Measurements from ENCODE around the gene TUFM. TPM values are rescaled to one million over a fixed set of nuclear protein-coding genes. Genes with fewer than 3 reads are reported as not detected.

The TUFM gene
- total and polyA plus RNA-seq, 3 experiments from 2014 or later, result 146 to 347 (median 320) TPM

DNA sequence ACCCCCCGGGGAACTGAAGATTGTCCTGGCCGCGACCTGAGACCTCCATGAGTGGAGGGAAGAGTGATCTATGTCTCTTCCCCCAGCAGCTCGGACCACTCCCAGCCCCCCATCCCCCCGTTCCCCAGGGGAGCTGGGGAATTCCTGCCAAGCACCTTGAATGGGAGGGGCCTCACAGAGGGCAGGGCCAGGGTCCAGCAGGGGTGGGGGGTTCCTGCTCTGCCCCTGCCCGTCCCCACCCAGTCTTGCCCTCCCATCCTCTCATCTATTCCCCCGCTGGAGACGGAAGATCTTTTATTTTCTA lies 9.4 kb downstream of the TUFM start:
- H3K27ac ChIP-seq (ENCODE audit: low read depth, low read length), result no peak overlapping the region
- no peak overlapping the region for H3K4me3 Mint-ChIP-seq
- H3K27ac Mint-ChIP-seq, result no peak overlapping the region
- H3K9me3 ChIP-seq (ENCODE audit: low read length), result no peaks in the 10 kb centered on the region
- H3K9me3 Mint-ChIP-seq, result no peaks in the 10 kb centered on the region
- H3K4me1 Mint-ChIP-seq, result peaks cover 0 to 4% (median 0%) of the 10 kb centered on the region in 3 donors
- H3K27me3 ChIP-seq (ENCODE audit: insufficient read depth, low read length, poor library complexity, severe bottlenecking), result no peaks in the 10 kb centered on the region
- peaks cover 46% of the 10 kb centered on the region for H3K36me3 ChIP-seq (ENCODE audit: insufficient read depth, low read length)
- no peak overlapping the region for H3K4me3 ChIP-seq (ENCODE audit: low read length)
- peaks cover 19 to 74% (median 21%) of the 10 kb centered on the region in 3 donors for H3K36me3 Mint-ChIP-seq
- no peaks in the 10 kb centered on the region for H3K27me3 Mint-ChIP-seq
- H3K4me1 ChIP-seq (ENCODE audit: insufficient read depth, low read length), result no peaks in the 10 kb centered on the region
- DNase-seq, result no peak
- ChIA-PET CTCF (no interaction called here), POLR2A (interaction anchor here (0.9 kb wide), 1 partner anchor 14 kb away, joined by 6 read pairs; the partner anchor contains the start of gene ATXN2L)

DNA sequence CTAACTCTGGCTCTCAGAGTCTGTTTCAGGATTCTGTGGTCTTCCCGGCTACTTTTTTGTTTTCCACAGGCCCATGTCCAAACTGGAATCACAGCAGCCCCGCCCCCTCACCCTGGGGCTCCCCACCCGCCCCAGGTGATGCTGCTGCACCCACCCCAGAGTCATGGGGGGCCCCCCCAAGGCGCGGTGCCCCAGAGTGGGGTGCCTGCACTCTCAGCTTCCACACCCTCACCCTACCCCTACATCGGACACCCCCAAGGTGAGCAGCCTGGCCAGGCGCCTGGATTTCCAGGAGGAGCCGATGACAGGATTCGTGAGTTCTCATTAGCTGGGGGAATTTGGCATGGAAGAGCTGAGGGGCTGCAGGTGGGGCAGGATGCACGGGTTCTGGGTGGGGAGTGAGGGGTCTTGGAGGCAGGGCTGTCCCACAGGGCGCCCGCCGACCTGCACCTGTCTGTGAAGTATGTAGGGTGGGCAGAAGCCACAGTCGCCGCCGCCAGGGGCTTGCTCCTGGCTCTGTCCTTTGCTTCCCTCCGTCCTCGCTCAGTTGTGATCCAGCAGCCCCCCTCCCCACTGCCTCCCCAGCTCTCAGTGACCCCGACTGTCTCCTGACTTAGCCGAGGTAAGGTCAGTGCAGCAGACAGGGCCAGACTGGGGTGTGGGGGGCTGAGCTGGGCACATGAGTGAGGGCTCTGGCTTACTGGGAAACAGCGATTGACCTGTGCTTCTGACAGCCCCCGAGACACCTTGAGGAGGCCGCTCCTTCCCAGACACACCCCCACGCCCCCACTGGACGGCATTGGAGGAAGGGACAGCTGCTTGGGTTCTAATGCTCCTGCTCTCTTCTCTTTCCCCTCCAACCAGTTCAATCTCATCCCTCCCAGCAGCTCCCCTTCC lies 10.0 kb downstream of the TUFM start:
- Histone ChIP-seq H3K27ac (ENCODE audit: low read depth, low read length) (no peak overlapping the region), H3K27me3 (ENCODE audit: insufficient read depth, low read length, poor library complexity, severe bottlenecking) (no peaks in the 10 kb centered on the region), H3K9me3 (ENCODE audit: low read length) (no peaks in the 10 kb centered on the region), H3K36me3 (ENCODE audit: insufficient read depth, low read length) (peaks cover 52% of the 10 kb centered on the region), H3K4me1 (ENCODE audit: insufficient read depth, low read length) (no peaks in the 10 kb centered on the region), H3K4me3 (ENCODE audit: low read length) (no peak overlapping the region)
- Mint-ChIP-seq H3K4me1 (peaks cover 0 to 4% (median 0%) of the 10 kb centered on the region in 3 donors), H3K4me3 (no peak overlapping the region), H3K9me3 (no peaks in the 10 kb centered on the region), H3K27ac (no peak overlapping the region), H3K36me3 (peaks cover 20 to 77% (median 21%) of the 10 kb centered on the region in 3 donors), H3K27me3 (no peaks in the 10 kb centered on the region)
- POLR2A ChIA-PET, result interaction anchor here (0.9 kb wide), 1 partner anchor 13 kb away, joined by 6 read pairs; the partner anchor contains the start of gene ATXN2L
- CTCF ChIA-PET, result no interaction called here
- DNase-seq, result no peak

DNA sequence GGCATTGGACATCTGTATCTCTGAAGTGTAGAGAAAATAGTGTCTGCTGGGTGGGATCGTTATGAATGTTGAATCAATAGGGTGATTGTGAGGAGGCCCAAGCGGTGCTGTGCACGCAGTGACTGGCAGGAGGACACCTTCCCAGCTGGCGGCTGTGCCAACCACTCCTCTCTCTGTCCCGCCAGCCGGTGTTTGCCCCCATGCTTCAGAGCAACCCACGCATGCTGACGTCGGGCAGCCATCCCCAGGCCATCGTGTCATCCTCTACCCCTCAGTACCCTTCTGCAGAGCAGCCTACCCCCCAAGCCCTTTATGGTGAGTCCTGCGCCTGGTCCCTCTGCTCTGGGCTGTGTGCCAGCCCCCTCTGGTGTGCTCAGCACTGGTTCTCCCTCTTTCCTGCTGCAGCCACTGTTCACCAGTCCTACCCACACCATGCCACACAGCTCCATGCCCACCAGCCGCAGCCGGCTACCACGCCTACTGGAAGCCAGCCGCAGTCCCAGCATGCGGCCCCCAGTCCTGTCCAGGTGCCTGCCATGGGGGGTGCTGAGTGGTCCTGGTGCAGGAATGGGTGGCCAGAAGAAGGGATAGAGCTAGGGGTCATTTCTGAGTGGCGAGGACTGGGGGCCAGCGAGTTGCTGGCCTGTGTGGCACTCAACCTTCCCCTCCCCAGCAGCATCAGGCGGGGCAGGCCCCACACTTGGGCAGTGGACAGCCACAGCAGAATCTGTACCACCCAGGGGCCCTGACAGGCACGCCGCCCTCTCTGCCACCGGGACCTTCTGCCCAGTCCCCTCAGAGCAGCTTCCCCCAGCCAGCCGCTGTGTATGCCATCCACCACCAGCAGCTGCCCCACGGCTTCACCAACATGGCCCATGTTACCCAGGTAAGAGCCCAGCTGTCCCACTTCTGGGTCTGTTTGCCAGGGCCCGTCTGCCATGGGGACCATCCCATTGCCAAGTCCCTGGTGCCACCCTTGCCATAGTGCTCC lies 11.0 kb downstream of the TUFM start:
- Mint-ChIP-seq H3K9me3 (no peaks in the 10 kb centered on the region), H3K27me3 (no peaks in the 10 kb centered on the region), H3K4me3 (peak overlapping the region in 1 of 7 donors; percentile 24), H3K27ac (peak overlapping the region in 4 of 8 donors; percentile 17 to 90 (median 26)), H3K36me3 (peaks cover 24 to 86% (median 26%) of the 10 kb centered on the region in 3 donors), H3K4me1 (peaks cover 3 to 4% (median 3%) of the 10 kb centered on the region in 3 donors)
- POLR2A ChIA-PET, result no interaction called here
- Histone ChIP-seq H3K4me3 (ENCODE audit: low read length) (no peak overlapping the region), H3K27ac (ENCODE audit: low read depth, low read length) (no peak overlapping the region), H3K4me1 (ENCODE audit: insufficient read depth, low read length) (no peaks in the 10 kb centered on the region), H3K9me3 (ENCODE audit: low read length) (no peaks in the 10 kb centered on the region), H3K27me3 (ENCODE audit: insufficient read depth, low read length, poor library complexity, severe bottlenecking) (no peaks in the 10 kb centered on the region), H3K36me3 (ENCODE audit: insufficient read depth, low read length) (peaks cover 61% of the 10 kb centered on the region)
- no peak for DNase-seq
- CTCF ChIA-PET, result no interaction called here

DNA sequence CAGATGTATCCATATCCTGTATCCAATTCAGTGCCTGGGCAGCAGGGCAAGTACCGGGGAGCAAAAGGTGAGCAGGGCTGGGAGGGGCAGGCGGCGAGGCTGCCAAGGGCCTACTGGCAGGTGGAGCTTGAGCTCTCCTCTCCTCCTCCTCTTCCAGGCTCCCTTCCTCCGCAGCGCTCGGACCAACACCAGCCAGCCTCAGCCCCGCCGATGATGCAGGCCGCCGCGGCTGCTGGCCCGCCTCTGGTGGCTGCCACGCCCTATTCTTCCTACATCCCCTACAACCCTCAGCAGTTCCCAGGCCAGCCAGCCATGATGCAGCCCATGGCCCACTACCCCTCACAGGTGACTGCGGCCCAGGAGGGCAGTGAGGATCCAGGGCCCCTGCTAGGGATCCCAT lies 11.8 kb downstream of the TUFM start:
- no peaks in the 10 kb centered on the region for H3K27me3 Mint-ChIP-seq
- no peaks in the 10 kb centered on the region for H3K4me1 ChIP-seq (ENCODE audit: insufficient read depth, low read length)
- POLR2A ChIA-PET, result no interaction called here
- peaks cover 69% of the 10 kb centered on the region for H3K36me3 ChIP-seq (ENCODE audit: insufficient read depth, low read length)
- H3K27ac Mint-ChIP-seq, result no peak overlapping the region
- CTCF ChIA-PET, result no interaction called here
- H3K27me3 ChIP-seq (ENCODE audit: insufficient read depth, low read length, poor library complexity, severe bottlenecking), result no peaks in the 10 kb centered on the region
- no peak overlapping the region for H3K27ac ChIP-seq (ENCODE audit: low read depth, low read length)
- H3K36me3 Mint-ChIP-seq, result peaks cover 24 to 91% (median 29%) of the 10 kb centered on the region in 3 donors
- no peak overlapping the region for H3K4me3 ChIP-seq (ENCODE audit: low read length)
- peaks cover 4 to 5% (median 4%) of the 10 kb centered on the region in 3 donors for H3K4me1 Mint-ChIP-seq
- no peak overlapping the region for H3K4me3 Mint-ChIP-seq
- no peaks in the 10 kb centered on the region for H3K9me3 Mint-ChIP-seq
- no peaks in the 10 kb centered on the region for H3K9me3 ChIP-seq (ENCODE audit: low read length)
- DNase-seq, result no peak

DNA sequence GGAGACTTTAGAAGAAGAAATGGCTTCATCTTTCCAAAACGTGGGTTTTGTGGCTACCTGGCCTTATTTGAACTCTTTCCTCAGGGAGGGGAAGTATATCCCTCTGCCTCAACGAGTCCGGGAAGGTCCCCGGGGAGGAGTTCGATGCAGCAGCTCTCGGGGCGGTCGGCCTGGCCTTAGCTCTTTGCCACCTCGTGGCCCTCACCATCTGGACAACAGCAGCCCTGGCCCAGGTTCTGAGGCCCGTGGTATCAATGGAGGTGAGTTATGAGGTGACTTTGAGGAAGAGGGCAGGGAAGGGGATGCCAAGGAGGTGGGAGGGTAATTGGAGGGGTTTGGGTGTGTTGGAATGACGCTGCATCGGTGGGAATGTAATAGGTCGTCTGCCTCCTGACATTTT lies 15.6 kb downstream of the TUFM start:
- ChIA-PET CTCF (no interaction called here), POLR2A (no interaction called here)
- peaks cover 13% of the 10 kb centered on the region for H3K4me1 ChIP-seq (ENCODE audit: insufficient read depth, low read length)
- no peaks in the 10 kb centered on the region for H3K9me3 Mint-ChIP-seq
- H3K27me3 Mint-ChIP-seq, result no peaks in the 10 kb centered on the region
- no peak overlapping the region for H3K27ac ChIP-seq (ENCODE audit: low read depth, low read length)
- no peaks in the 10 kb centered on the region for H3K27me3 ChIP-seq (ENCODE audit: insufficient read depth, low read length, poor library complexity, severe bottlenecking)
- H3K9me3 ChIP-seq (ENCODE audit: low read length), result no peaks in the 10 kb centered on the region
- no peak overlapping the region for H3K4me3 ChIP-seq (ENCODE audit: low read length)
- H3K4me3 Mint-ChIP-seq, result no peak overlapping the region
- H3K36me3 ChIP-seq (ENCODE audit: insufficient read depth, low read length), result peaks cover 89% of the 10 kb centered on the region
- peak in 1 of 5 donors; percentile 26 for DNase-seq
- H3K36me3 Mint-ChIP-seq, result peaks cover 29 to 98% (median 35%) of the 10 kb centered on the region in 3 donors
- H3K27ac Mint-ChIP-seq, result peak overlapping the region in 2 of 8 donors; percentile 23 to 40
- H3K4me1 Mint-ChIP-seq, result peaks cover 17 to 21% (median 18%) of the 10 kb centered on the region in 3 donors

DNA sequence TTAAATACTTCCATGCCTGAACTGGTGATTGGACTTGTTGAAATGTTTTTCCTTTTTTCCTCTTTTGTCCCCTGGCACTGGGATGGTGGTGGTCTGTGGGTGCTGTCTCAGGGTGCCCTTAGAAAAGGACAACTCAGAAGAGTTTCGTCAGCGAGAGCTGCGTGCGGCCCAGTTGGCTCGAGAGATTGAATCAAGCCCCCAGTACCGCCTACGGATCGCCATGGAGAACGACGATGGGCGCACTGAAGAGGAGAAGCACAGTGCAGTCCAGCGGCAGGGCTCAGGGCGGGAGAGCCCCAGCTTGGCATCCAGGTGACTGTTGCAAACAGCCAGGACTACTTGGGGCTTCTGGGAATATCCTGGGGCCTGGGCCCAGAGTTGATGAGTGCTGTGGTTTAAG lies 16.4 kb downstream of the TUFM start:
- Mint-ChIP-seq H3K27ac (peak overlapping the region in 2 of 8 donors; percentile 40 to 88), H3K27me3 (no peaks in the 10 kb centered on the region), H3K4me1 (peaks cover 23 to 29% (median 26%) of the 10 kb centered on the region in 3 donors), H3K36me3 (peaks cover 33 to 96% (median 34%) of the 10 kb centered on the region in 3 donors), H3K9me3 (no peaks in the 10 kb centered on the region), H3K4me3 (no peak overlapping the region)
- peaks cover 21% of the 10 kb centered on the region for H3K4me1 ChIP-seq (ENCODE audit: insufficient read depth, low read length)
- no peaks in the 10 kb centered on the region for H3K27me3 ChIP-seq (ENCODE audit: insufficient read depth, low read length, poor library complexity, severe bottlenecking)
- H3K36me3 ChIP-seq (ENCODE audit: insufficient read depth, low read length), result peaks cover 88% of the 10 kb centered on the region
- peak in 1 of 5 donors; percentile 24 for DNase-seq
- no peak overlapping the region for H3K4me3 ChIP-seq (ENCODE audit: low read length)
- CTCF ChIA-PET, result no interaction called here
- POLR2A ChIA-PET, result no interaction called here
- H3K27ac ChIP-seq (ENCODE audit: low read depth, low read length), result no peak overlapping the region
- H3K9me3 ChIP-seq (ENCODE audit: low read length), result no peaks in the 10 kb centered on the region

DNA sequence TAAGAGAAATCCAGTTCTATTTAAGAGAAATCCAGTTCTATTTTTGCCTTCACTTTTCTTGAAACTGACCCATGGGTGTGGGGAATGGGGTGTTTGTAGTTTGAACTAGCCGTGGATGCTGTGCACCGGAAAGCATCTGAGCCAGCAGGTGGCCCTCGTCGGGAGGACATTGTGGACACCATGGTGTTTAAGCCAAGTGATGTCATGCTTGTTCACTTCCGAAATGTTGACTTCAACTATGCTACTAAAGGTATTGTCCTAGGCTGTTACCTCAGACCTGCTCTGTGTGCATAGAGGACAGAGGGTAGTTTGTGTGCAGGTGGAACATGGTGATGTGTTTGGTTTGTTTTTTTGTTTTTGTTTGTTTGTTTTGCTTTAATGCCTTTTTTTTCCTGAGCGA lies 20.0 kb downstream of the TUFM start:
- Histone ChIP-seq H3K27me3 (ENCODE audit: insufficient read depth, low read length, poor library complexity, severe bottlenecking) (no peaks in the 10 kb centered on the region), H3K36me3 (ENCODE audit: insufficient read depth, low read length) (peaks cover 52% of the 10 kb centered on the region), H3K4me3 (ENCODE audit: low read length) (no peak overlapping the region), H3K9me3 (ENCODE audit: low read length) (no peaks in the 10 kb centered on the region), H3K4me1 (ENCODE audit: insufficient read depth, low read length) (peaks cover 29% of the 10 kb centered on the region), H3K27ac (ENCODE audit: low read depth, low read length) (no peak overlapping the region)
- ChIA-PET POLR2A (no interaction called here), CTCF (no interaction called here)
- DNase-seq, result no peak
- Mint-ChIP-seq H3K36me3 (peaks cover 14 to 70% (median 17%) of the 10 kb centered on the region in 3 donors), H3K27ac (peak overlapping the region; percentile 51 to 99 (median 84)), H3K27me3 (peaks cover 0 to 6% of the 10 kb centered on the region in 2 donors), H3K9me3 (peaks cover 0 to 3% (median 0%) of the 10 kb centered on the region in 5 donors), H3K4me1 (peaks cover 34 to 50% (median 40%) of the 10 kb centered on the region in 3 donors), H3K4me3 (peak overlapping the region in 4 of 7 donors; percentile 23 to 75 (median 62))

Measured in CD8-positive, alpha-beta memory T cell (primary cell).